Ishikawa (cell line): ENCODE measurements around the gene KIF16B.

Experiments used
- CEBPB ChIP-seq: IDR thresholded peaks from 2 replicates; pipeline ENCODE4 v1.6.1; 2012
- EP300 ChIP-seq: IDR thresholded peaks from 2 replicates; pipeline ENCODE4 v1.6.1; 2012; ENCODE audit warnings: borderline replicate concordance
- MAX ChIP-seq: IDR thresholded peaks from 2 replicates; pipeline ENCODE4 v1.6.1; 2012
- REST ChIP-seq: IDR thresholded peaks from 2 replicates; pipeline ENCODE4 v1.6.1; 2012; ENCODE audit warnings: low read depth, mild to moderate bottlenecking

KIF16B gene

GRCh38 chr20:16224836-16225235 lies 348.4 kb downstream of the KIF16B start:
- TF ChIP-seq REST, result no peak

DNA sequence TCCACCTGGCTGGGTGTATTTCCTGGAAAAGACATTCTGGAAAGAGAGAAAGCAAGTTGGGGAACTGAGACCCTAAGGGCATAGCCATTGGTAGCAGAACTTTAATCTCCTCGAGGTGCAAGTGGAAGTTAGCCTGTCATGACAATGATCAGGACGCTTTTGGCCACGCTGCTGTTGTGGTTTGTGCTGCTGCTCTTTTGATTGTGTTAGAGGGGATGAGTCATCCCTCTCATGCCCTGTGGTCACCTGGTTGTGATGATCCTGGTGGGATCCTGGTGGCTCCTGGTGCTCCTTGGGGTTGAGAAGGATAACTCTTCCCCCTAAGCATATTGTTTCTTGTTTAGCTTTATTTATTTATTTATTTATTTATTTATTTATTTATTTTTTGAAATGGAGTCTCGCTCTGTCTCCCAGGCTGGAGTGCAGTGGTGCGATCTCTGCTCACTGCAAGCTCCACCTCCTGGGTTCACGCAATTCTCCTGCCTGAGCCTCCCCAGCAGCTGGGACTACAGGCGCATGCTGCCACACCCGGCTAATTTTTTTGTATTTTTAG lies 350.3 kb downstream of the KIF16B start:
- TF ChIP-seq EP300 (no peak), CEBPB (no peak), MAX (no peak)
